Spleen (tissue), 7 donors: ENCODE measurements around the gene RAB33B.

Experiments used
- POLR2A ChIP-seq, 3 donors: fragments of 450-650 bp; IDR thresholded peaks; one replicate each; pipeline ENCODE4 v1.5.1; 2017; ENCODE audit warnings: antibody characterized with exemption in 3 of 3, mild to moderate bottlenecking in 1 of 3
- POLR2AphosphoS5 ChIP-seq, 3 donors: sonication (generic); formaldehyde crosslinking; IDR thresholded peaks; one replicate each; pipeline ENCODE4 v1.5.1; 2017; ENCODE audit warnings: antibody characterized with exemption in 3 of 3
- TF ChIP-seq, protein P1 (sequence below), 11 experiments: fragments of 200-600 bp in 7 of 11; fragments of 450-650 bp in 4 of 11; sonication (generic) in 4 of 11; IDR thresholded peaks in 8 of 11; conservative IDR thresholded peaks in 3 of 11; 1 replicate in 7 of 11; 2 replicates in 4 of 11; pipeline versions ENCODE4 v1.4.0 to v1.8.0; 2016 to 2021; ENCODE audit warnings: antibody characterized with exemption in 11 of 11, inconsistent platforms in 4 of 11, mild to moderate bottlenecking in 1 of 11
- donor health status: DM: no; HTN: no; CAD: no; lungs with moderate emphysema.
- donor health status: DM: no; HTN: no; CAD: no.
- donor health status: DM: no; HTN: no; CAD: no.

- TF ChIP-seq, protein P1, sequence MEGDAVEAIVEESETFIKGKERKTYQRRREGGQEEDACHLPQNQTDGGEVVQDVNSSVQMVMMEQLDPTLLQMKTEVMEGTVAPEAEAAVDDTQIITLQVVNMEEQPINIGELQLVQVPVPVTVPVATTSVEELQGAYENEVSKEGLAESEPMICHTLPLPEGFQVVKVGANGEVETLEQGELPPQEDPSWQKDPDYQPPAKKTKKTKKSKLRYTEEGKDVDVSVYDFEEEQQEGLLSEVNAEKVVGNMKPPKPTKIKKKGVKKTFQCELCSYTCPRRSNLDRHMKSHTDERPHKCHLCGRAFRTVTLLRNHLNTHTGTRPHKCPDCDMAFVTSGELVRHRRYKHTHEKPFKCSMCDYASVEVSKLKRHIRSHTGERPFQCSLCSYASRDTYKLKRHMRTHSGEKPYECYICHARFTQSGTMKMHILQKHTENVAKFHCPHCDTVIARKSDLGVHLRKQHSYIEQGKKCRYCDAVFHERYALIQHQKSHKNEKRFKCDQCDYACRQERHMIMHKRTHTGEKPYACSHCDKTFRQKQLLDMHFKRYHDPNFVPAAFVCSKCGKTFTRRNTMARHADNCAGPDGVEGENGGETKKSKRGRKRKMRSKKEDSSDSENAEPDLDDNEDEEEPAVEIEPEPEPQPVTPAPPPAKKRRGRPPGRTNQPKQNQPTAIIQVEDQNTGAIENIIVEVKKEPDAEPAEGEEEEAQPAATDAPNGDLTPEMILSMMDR (IDR thresholded peaks at IDR 0.05 in 8 of 11, conservative IDR thresholded peaks at IDR 0.05 in 3 of 11): no peak
- TF ChIP-seq POLR2A (IDR thresholded peaks at IDR 0.05) (no peak), POLR2AphosphoS5 (IDR thresholded peaks at IDR 0.05) (no peak)
Measured at GRCh38 chr4:139508581-139509237, 54.8 kb downstream of the RAB33B start.
